WTC11 (cell line): ENCODE measurements around the gene CEP192. TPM values are rescaled to one million over a fixed set of nuclear protein-coding genes. Genes with fewer than 3 reads are reported as not detected.
"Not testable (repeated sequence)": the region's sequence is repeated elsewhere in the genome, so short reads cannot be mapped to it uniquely, and the experiment has no call there.

Experiments used
- ATAC-seq: fragments of 200-7000 bp; cut with Tn5 transposase; 2 replicates; pipeline ENCODE4 v1.10.0; 2021; ENCODE audit warnings: mild to moderate bottlenecking, moderate library complexity
- CTCF ChIA-PET: fragments of 300-600 bp; sonication (Branson Sonifier 250); formaldehyde crosslinking; loops from one replicate; lab custom pipeline; 2021; ENCODE audit warnings: antibody characterized with exemption; lab: Charles Lee
- POLR2A ChIA-PET: fragments of 350-600 bp; sonication (Branson Sonifier 250); formaldehyde crosslinking; loops from one replicate; lab custom pipeline; 2021; ENCODE audit warnings: antibody characterized with exemption; lab: Charles Lee
- DNase-seq: peaks from one replicate; pipeline ENCODE4 v3.0.0; 2021; ENCODE audit warnings: low spot score
- H3K27ac Mint-ChIP-seq: 2 replicates; pipeline ENCODE4 v1.8.0; 2021; ENCODE audit warnings: mixed read lengths
- H3K27me3 Mint-ChIP-seq: 2 replicates; pipeline ENCODE4 v1.8.0; 2021; ENCODE audit warnings: low read depth, mild to moderate bottlenecking, moderate library complexity, mixed read lengths
- H3K36me3 Mint-ChIP-seq: 2 replicates; pipeline ENCODE4 v1.8.0; 2021; ENCODE audit warnings: mixed read lengths
- H3K4me1 Mint-ChIP-seq: 2 replicates; pipeline ENCODE4 v1.8.0; 2022; ENCODE audit warnings: mixed read lengths
- H3K4me3 Mint-ChIP-seq: 2 replicates; pipeline ENCODE4 v1.8.0; 2021; ENCODE audit warnings: mild to moderate bottlenecking, moderate library complexity, mixed read lengths
- H3K9me3 Mint-ChIP-seq: 2 replicates; pipeline ENCODE4 v1.8.0; 2021; ENCODE audit warnings: mixed read lengths
- AR ChIP-seq: fragments of 250-450 bp; sonication (Bioruptor Pico); IDR thresholded peaks from 2 replicates; pipeline ENCODE4 v1.9.0; 2021; ENCODE audit warnings: mild to moderate bottlenecking
- CTCF ChIP-seq: fragments of 200-600 bp; IDR thresholded peaks from 2 replicates; pipeline ENCODE4 v1.8.0; 2022; ENCODE audit warnings: antibody characterized with exemption
- GABPB1 ChIP-seq: sonication (generic); formaldehyde crosslinking; IDR thresholded peaks from 2 replicates; pipeline ENCODE4 v1.8.1; 2023; ENCODE audit warnings: mild to moderate bottlenecking, missing genetic modification reagents
- JUN ChIP-seq: sonication (generic); formaldehyde crosslinking; IDR thresholded peaks from 2 replicates; pipeline ENCODE4 v1.8.0; 2023; ENCODE audit warnings: mild to moderate bottlenecking, missing genetic modification reagents
- KAT7 ChIP-seq: sonication (generic); formaldehyde crosslinking; IDR thresholded peaks from 2 replicates; pipeline ENCODE4 v1.8.1; 2023; ENCODE audit warnings: missing genetic modification reagents, mild to moderate bottlenecking, borderline replicate concordance
- MYBL2 ChIP-seq: sonication (generic); formaldehyde crosslinking; IDR thresholded peaks from 2 replicates; pipeline ENCODE4 v1.8.1; 2023; ENCODE audit warnings: mild to moderate bottlenecking, moderate library complexity, missing genetic modification reagents
- PREB ChIP-seq: sonication (generic); formaldehyde crosslinking; IDR thresholded peaks from 2 replicates; pipeline ENCODE4 v1.8.1; 2022; ENCODE audit warnings: mild to moderate bottlenecking, missing genetic modification reagents, moderate library complexity, borderline replicate concordance
- SMAD4 ChIP-seq: sonication (generic); formaldehyde crosslinking; IDR thresholded peaks from 2 replicates; pipeline ENCODE4 v1.8.0; 2022; ENCODE audit warnings: mild to moderate bottlenecking, missing genetic modification reagents
- USF1 ChIP-seq: sonication (generic); formaldehyde crosslinking; IDR thresholded peaks from 2 replicates; pipeline ENCODE4 v1.8.0; 2022; ENCODE audit warnings: mild to moderate bottlenecking, missing genetic modification reagents
- ZBTB43 ChIP-seq: sonication (generic); formaldehyde crosslinking; IDR thresholded peaks from 2 replicates; pipeline ENCODE4 v1.8.1; 2023; ENCODE audit warnings: mild to moderate bottlenecking, missing genetic modification reagents
- ZNF121 ChIP-seq: sonication (generic); formaldehyde crosslinking; IDR thresholded peaks from 2 replicates; pipeline ENCODE4 v1.8.0; 2023; ENCODE audit warnings: missing genetic modification reagents
- ZNF263 ChIP-seq: sonication (generic); formaldehyde crosslinking; IDR thresholded peaks from 2 replicates; pipeline ENCODE4 v1.8.1; 2022; ENCODE audit warnings: low read depth, mild to moderate bottlenecking, moderate library complexity, missing genetic modification reagents
- ZNF532 ChIP-seq: fragments of 250-450 bp; sonication (Bioruptor Pico); IDR thresholded peaks from 2 replicates; pipeline ENCODE4 v1.9.0; 2021; ENCODE audit warnings: mild to moderate bottlenecking, borderline replicate concordance
- total RNA-seq: library from RNA; stranded (reverse); gene quantifications from 3 replicates; pipeline ENCODE4 v1.2.3, GENCODE V29; 2021

CEP192 gene
- total RNA-seq, 1 experiment from 2014 or later = 25.4 TPM

GRCh38 chr18:13070460-13070859, 79.3 kb downstream of the CEP192 start (continued):
- TF ChIP-seq CTCF (no peak), ZNF121 (no peak), PREB (CRISPR knock-in tag) (no peak), KAT7 (CRISPR knock-in tag) (no peak), ZBTB43 (CRISPR knock-in tag) (no peak), JUN (CRISPR knock-in tag) (no peak), GABPB1 (CRISPR knock-in tag) (no peak), AR (CRISPR knock-in tag) (no peak)
- TF ChIP-seq, all 79 proteins: peak for 0

GRCh38 chr18:13076886-13077285, 85.7 kb downstream of the CEP192 start:
- ChIA-PET CTCF (no interaction called here), POLR2A (no interaction called here)
- Mint-ChIP-seq H3K36me3 (peaks cover 84% of the 10 kb centered on the region), H3K27me3 (no peaks in the 10 kb centered on the region), H3K4me1 (no peaks in the 10 kb centered on the region), H3K27ac (no peak overlapping the region), H3K9me3 (peaks cover 40% of the 10 kb centered on the region), H3K4me3 (no peak overlapping the region)
- no peak for TF ChIP-seq ZNF532 (CRISPR knock-in tag)
- ATAC-seq = no peak
- no peak for DNase-seq

GRCh38 chr18:13077473-13077872, 86.3 kb downstream of the CEP192 start:
- DNase-seq (no peak), ATAC-seq (no peak)
- H3K9me3 Mint-ChIP-seq = peaks cover 44% of the 10 kb centered on the region
- CTCF ChIA-PET = no interaction called here
- H3K4me1 Mint-ChIP-seq = no peaks in the 10 kb centered on the region
- H3K36me3 Mint-ChIP-seq = peaks cover 85% of the 10 kb centered on the region
- POLR2A ChIA-PET = no interaction called here
- no peak overlapping the region for H3K27ac Mint-ChIP-seq
- no peaks in the 10 kb centered on the region for H3K27me3 Mint-ChIP-seq
- H3K4me3 Mint-ChIP-seq = no peak overlapping the region
- no peak for TF ChIP-seq USF1 (CRISPR knock-in tag)
- no peak for TF ChIP-seq MYBL2 (CRISPR knock-in tag)
- TF ChIP-seq ZNF263 (CRISPR knock-in tag) = no peak
- no peak for TF ChIP-seq ZNF532 (CRISPR knock-in tag)
- TF ChIP-seq SMAD4 (CRISPR knock-in tag) = no peak

- ATAC-seq, H3K4me3 Mint-ChIP-seq, H3K4me1 Mint-ChIP-seq, H3K27me3 Mint-ChIP-seq, POLR2A ChIA-PET, DNase-seq, H3K27ac Mint-ChIP-seq, CTCF ChIA-PET: not testable (repeated sequence)
- Mint-ChIP-seq H3K9me3 (peaks cover 49% of the 10 kb centered on the region), H3K36me3 (peaks cover 85% of the 10 kb centered on the region)
These were observed 86.9 kb downstream of the CEP192 start for GRCh38 chr18:13078065-13078464.
